SH-SY5Y (cell line): ENCODE measurements around the gene PDGFA.

Experiments used
- GATA2 ChIP-seq: IDR thresholded peaks from 2 replicates; pipeline ENCODE4 v1.6.1; 2011; ENCODE audit warnings: mild to moderate bottlenecking, low read depth, low read length
- GATA3 ChIP-seq: IDR thresholded peaks from 2 replicates; pipeline ENCODE4 v1.6.1; 2011; ENCODE audit warnings: low read depth, mild to moderate bottlenecking, low read length, moderate library complexity

DNA sequence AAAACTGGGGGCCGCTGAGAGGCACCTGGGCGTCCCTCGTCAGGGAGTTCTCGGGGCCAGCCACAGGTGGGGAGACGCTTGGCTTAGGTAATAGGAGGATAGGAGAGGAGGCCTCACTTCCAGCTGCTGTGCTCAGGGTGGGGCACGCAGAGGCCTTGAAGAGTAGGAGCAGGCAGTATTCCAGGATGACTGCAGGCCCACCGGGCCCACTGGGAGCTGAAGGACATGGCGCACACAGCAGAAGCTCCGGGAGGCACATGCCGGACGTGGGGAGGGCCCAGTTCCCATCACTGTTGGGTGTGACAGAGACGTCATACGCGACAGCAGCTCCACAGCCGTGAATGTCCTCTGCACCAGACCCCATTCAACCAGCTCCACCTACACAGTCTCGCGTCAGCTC lies 22.0 kb upstream of the PDGFA start:
- TF ChIP-seq GATA2: no peak
- TF ChIP-seq GATA3: no peak
